ENCODE measurements around the gene OTOF.

Gene OTOF

DNA sequence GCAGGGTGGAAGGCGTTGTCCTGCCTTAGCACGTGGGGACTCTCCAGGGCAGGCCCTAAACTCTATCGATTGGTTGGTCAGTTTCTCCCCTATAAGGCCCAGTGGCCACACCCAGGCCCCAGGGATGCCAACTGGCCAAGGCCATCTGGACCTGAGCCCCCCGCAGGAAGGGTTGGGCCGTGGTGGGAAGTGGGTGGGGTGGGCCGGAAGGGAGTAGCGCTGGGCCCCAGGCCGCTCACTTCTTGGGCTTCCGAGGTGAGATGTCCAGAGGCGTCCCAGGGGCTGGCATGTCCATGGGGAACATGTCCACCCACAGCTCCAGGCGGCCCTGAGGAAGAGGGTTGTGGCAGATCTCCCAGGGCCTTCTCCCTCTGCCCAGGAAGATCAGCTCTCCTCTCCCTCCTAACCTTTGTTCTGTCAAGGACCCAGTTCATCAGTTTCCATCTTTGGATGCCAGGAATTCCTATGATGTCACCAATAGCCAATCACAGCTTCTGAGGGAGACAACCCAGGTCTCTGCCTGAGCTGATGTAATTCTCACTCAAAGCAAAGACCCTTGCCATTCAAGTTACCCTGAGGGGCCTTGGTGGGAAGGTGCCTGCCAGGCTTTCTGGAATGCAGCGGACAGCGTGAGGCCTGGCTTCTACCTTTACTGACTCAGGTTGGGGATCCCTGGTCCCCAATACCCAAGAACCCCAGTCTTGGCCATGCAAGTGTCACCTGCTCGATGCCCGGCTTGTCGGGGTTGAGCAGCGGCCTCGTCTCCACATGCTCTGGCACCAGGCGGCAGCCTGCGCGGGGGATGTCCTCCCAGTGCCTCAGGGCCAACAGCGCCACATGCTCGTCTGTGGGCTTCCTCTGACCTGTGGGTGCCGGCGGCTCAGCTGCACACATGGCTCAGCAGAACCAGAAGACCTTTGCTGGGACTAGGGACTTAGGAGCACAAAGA lies 14.4 kb downstream of the OTOF start:
- no peak for DNase-seq

DNA sequence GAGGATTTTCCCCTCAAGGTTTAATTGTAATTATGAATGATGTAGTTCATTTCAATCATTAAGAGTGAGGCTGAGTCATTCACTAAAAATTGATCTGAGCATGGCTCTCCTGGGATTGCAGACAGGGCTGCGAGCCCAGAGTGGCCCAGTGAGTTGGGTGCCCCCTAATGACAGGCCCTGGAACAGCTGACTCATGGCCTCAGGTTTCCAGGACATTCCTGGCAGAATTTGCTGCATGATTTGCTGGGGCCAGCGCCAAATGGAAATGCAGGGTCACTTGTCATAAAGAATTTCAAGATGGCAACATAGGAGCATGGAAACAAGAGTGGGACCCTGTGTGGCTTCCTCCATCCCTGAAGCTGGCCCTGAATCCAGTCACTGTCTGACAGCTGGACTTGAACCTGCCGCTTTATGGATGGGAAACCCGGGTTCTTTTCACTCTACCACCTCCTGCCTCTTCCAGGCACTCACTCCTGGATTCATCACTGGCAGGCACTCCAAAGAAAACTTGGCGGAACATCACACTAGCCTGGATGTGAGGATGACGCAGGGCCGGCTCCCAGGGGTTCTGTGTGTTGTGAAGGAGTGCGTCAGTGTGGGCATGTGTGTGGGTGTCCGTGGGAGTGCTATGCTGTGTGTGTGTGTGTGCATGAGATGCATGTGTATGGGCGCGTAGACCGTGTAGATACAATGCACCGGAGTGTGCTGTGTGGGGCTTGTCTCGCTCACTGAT lies 15.2 kb downstream of the OTOF start:
- peak in 1 of 2 experiments; percentile 31 for DNase-seq

DNA sequence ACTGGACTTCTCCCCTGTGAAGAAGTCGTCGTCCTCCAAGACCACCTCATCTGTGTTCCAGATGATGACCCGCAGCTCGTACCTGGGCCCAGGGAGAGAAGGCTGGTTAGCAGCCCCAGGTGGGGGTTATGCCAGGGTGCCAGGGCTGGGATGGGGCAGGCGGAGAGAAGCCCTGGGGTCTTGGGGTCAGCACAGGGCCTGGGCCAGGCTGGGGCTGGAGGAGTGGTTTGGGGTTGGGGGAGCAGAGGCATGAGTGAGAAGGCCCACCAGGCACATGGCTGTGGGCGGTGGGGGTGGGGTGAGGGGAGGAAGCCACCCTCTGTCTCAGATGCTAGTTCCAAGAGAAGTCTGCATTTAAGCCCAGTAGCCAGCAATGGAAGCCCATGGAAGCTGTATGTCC lies 15.8 kb downstream of the OTOF start:
- DNase-seq, result no peak

DNA sequence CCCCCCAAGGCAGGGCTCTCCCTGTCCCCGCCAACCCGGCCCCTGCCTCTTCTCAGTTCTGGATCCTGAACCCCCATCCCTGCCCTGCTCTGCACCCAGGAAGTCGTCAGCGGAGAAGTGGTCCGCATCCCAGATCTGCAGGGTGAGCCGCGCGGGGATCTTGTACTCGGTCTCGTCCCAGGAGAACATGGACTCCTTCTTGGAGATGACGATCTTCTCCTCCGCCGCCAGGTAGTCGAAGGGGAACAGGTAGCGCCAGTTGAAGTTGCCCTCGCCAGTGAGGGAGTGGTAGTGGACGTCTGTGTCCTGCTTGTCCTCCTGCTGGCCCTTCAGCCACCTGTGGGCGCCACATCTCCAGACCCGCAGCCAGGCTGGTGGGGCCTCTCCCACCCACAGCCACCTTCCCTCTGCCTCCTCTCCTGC lies 16.3 kb downstream of the OTOF start:
- DNase-seq, result no peak

DNA sequence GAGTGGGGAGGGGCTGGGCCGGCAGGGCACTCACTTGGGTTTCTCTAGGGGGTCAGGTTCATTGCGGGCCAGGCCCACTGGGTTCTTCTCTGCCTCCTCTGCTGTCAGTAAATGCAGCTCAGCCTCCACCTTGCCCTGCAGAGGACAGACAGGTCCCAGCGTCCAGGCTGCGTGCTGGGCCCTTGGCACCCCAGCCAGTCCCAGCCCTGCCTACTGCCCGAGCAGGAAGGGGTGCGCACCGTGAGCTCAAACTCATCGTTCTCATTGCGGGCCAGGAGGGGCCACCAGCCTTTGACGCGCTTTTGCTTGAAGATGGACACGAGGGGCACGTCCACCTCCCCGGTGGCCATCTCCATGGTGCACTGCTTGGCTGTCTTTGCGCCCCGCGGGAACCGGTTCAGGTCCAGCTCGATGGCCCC lies 17.3 kb downstream of the OTOF start:
- no peak for DNase-seq

DNA sequence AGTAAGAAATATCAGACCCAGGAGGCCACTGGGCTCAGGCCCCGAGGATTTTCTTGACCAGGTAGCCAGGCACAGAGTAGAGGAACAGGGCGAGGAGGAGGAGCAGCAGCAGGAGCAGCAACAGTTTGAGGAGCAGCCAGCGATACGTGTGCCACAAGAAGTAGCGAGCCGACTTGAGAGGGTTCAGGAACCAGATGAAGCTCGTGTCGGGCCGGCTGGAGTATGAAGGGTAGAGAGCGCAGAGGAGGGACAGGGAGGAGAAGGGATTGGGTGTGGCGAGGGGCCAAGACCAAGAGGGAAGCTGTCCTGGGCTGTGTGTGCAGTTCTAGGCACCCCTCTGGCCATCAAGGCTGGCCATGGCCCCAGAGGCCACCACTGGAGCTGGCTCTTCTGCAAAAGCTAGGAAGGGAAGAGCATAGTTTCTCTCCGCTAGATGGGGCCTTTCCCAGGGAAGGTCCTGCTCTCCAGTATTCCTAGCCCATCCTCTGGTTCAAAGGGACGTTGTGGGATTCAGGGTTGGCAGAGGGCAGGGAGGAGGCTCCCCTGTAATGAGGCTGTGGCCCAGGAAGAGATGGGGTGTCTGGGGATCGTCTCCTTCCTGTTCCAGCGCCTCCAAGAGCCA lies 17.8 kb downstream of the OTOF start:
- DNase-seq, result no peak

DNA sequence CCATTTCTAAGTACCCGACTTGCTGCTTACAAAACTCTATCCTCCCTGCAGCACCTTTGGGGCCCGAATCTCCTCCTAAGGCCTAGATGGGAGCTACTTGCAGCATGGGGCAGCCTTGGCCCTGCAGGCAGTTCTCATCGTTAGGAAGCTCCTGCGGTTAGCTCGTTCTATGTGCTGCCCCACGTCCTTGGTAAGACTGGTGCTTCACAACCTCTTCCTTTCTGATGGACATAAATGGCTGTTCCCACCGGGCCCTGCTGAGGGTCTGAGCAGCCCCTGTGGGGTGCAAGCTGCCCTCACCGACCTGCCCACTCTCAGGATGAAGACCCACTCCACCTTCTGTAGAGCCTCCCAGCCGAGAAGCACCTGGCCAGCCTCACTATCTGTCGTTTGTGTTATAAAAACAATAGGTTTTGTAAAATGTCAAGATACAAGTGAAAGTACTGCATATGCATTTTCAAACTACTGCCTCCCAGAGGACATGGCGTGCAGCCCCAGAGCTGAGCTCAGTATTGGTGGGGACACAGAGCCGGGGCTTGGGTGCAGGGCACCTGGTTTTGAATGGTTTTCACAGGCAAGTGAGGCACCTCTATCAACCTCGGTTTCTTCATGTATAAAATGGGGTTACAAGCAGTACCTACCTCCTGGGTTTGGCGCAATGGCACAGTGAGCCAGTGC lies 19.4 kb downstream of the OTOF start:
- DNase-seq, result no peak

DNA sequence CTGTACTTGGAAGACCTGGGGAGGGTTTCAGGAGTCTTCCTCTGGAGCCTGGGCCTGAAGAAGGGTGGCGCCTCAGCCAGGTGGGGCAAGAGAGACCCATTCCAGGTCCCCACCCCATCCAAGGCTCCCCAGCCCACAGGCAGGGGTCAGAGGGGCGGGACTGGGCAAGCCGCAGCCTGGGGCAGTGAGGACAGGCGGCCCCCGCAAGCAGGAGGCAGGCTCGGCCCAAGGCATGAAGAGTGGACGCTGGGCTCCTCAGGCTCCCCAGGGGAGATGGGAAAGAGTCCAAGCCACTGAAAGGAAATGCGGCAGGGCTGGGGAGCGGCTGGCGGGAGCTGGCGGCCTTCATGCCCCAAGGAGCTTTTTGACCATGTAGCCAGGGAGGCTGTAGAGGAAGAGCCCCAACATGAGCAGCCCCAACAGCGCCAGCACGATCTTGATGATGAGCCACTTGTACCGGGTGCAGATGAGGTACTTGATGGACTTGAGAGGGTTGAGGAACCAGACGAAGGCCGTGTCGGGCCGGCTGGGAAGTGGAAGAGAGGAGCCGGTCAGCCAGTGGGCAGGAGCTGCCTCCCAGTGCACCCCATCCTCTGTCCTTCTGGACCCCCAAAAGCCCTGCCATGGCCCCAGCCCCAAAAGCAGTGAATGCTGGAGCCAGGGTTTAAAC lies 20.1 kb downstream of the OTOF start:
- no peak for DNase-seq

DNA sequence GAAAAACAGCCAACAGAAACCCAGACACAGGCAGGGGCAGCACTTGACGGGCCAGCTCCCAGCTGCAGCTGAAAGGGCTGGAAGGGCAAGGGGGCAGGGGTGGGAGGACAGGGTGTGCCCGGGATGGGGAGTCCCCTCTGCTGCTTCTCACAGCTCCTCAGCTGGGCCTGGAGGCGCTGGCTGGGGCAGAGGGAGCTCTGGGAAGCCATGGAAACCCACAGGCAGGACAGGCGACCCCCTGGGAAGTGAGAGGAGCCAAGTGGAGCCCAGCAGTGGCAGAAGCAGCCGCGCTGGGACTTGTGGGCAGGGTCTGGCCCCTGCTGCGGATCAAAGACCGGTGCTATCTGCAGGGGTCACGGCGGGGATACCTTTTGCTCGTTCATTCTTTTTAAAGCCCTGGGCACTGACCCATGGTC lies 20.7 kb downstream of the OTOF start:
- DNase-seq, result no peak

DNA sequence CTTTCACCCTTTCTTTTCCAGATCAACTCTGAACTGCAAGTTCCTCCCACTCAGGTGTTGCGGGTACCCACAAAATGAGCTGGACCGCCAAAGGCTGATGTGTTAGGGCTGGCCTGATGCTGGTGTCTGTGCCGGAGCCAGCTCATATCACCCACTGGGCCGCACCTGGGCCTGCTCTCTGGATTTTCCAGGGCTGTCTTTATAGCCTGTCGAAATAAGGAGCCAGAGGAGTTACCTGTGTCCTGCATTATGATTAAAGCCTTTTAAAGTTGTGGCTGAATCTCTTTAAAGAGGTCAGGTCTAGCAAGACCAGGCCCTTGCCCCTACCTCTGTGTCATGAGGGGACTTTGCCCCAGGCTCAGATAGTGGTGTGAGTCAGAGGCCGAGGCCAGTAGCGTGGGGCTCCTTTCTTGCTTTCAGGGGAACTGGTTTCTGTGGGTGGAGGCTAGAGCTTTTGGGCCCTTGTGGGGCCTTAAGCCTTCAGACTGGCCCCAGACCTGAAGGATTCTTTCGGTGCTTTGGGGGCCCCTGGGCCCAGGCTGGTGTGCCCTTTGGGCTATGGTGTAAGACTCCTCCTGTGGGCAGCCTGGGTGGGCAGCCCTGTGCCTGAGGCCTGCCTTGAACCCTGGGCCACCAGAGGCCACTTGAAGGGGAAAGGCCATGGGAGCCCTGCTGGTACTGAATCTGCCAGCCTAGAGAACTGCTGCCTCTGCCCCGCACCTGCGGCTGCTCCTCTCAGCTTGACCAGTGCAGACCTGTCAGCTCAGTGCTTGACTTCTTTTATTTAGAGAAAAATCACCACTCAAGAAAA lies 21.3 kb downstream of the OTOF start:
- no peak for DNase-seq

DNA sequence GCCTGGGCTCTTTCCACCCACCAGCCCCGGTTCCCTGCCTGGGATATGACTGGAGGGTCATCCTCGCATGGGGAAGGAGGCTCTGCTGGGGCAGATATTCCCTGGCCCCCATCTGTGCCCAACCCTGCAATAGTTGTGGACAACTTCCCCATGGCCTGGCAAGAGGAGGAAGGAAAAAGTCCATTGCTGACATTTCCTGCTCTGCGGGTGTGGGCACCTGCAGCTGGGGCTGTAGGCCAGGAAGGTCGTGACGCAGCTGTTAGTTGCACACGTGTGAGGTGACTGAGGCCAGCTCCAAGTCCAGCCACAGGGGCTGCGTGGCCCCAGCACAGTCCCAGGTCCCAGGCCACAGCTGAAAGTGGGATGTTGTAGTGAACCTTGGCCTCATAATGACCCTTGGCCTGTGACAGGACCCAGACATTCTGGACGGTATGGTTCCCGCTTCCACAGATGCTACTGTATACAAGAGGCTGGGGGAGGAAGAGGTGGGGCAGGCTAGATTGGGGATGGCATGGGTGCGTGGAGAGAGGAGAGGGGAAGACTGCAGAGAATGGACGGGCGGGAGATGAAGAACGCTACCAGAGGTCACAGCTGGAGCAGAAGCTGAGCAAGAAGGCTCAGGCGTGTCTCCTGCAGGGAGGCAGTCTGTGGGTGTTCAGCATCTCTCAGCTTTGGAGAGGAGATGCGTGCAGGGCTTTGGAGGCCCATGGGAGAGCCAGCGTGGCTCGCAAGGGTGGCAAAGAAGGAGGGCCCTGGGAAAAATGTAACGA lies 22.1 kb downstream of the OTOF start:
- no peak for DNase-seq

DNA sequence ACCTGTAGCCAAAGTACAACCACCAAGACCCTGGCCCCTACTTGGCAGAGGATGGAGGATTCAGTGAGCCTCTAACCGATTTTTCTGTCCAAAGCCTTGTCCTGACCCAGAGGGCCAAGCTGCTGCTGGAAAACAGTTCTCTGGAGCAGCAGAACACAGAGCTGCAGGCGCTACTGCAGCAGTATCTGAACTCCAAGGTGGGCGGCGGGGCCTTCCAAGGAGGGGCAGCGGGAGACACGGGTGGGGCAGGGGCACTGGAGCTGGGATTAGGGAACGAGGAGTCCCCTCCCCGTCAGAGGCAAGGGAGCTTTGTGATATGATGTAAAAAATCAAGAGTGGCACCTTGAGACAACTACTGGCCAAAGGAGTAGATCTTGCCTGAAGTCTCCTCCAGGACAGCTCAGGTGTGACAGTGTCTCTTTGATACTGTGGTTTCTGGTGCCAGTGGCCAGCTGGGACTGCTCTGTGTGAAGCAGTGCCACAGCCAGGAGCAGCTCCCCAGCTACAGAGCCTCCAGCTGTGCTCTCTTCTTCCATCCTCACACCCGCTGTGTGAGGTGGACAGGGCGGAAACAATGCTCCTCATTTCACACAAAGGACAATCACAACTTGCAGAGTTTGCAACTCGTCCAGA lies 22.8 kb downstream of the OTOF start:
- no peak for DNase-seq

DNA sequence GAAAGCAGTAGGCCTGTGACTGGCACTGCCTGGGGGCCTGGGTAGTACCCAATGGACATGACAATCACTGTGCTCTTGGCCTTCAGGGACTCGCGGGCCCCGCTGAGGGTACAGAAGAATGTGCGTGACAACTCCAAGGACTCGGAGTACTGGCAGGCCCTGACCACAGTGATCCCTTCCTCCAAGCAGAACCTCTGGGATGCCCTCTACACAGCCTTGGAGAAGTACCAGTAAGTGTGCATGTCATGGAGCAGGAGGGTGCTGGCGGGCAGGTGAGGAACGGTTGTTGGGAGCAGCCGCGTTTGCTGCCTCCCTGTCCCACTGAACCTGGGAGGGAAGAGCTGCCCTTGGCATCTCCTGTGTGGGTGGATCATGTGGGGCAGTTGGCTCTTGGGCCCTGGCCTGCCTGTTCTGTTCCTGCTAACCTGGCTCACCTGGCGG lies 23.3 kb downstream of the OTOF start:
- no peak for DNase-seq

DNA sequence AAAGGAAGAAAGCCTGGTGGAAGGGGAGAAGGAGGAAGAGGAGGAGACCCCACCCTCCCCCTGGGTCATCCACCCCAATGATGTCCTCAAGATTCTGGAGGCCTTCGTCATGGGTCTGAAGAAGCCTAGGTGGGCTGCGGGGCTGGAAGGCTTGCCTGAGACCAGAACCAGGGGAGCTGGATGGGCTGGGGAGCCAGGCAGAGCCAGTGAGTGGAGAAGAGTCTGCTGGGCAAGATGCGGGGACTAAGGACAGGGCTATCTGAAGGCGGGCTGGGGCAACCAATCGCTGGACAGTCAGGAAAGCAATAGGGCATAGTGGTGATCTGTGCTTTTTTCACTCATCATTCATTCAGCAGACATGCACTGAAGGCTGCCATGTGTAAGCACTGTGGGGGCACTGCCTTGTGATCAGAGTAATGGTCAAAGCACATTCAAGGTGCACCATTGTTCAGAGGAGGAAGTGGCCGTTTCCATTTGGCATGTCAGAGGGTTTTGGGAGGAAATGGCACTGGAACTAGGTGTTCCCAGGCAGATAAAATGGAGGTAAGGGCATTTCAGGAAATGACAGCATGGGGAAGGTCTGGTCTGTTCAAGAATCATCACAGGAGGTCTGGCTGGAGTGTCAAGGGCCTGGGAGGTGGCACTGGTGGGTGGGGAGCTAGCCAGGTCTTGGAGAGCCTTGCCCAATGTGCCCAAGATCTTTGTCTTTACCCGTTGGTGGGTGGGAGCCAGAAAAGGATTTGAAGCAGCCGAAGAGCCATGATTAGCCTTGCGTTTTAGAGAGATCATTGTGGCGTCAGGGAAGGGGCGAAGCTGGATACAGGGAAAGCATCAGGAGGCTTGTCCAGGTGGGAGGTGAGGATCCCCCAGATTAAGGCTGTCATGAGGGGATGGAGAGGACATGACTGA lies 24.2 kb downstream of the OTOF start:
- no peak for DNase-seq

DNA sequence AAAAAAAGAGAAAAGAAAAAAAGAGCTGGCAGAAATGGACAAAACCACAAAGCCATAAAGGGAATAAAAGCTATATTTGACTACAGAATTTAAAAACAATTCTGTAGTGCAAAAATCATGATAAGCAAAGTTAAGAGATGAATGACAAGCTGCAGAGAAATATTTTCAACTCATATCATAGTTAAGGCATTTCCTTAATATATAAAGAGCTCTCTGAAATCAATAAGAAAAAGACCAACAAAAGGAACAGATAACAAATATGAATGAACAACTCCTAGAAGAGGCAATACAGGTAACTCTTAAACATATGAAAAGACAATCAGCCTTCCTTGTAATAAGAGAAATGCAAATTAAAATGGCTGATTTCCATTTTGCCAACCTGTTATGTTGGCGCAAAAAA lies 26.2 kb downstream of the OTOF start:
- DNase-seq, result no peak

DNA sequence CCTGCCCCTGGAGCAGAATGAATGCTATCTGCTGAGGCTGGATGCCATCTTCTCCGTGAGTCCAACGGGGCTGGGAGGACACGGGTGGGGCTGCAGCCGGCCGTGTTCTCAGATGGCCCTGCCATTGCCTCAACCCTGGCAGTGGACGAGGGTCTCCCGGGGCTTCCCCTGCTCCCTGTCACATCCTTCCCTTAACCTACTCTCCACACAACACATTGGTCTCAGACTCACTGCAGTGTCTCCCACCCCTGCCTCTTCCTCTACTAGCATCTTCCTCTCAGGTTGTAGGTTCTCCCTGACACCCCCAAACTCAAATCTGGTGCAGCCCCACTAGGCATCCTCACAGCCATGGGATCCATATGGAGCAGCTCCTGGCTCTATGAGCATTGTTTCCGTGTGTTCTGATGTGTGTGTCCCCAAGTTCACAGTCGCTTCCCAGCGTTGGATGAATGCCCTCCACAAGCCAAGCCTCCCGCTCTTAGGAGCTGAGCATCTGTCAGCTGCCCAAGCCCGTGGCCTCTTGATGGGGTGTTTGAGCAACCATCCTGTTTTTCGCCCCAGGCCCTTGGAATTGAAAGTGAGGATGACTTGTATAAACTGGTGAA lies 27.8 kb downstream of the OTOF start:
- DNase-seq, result no peak

DNA sequence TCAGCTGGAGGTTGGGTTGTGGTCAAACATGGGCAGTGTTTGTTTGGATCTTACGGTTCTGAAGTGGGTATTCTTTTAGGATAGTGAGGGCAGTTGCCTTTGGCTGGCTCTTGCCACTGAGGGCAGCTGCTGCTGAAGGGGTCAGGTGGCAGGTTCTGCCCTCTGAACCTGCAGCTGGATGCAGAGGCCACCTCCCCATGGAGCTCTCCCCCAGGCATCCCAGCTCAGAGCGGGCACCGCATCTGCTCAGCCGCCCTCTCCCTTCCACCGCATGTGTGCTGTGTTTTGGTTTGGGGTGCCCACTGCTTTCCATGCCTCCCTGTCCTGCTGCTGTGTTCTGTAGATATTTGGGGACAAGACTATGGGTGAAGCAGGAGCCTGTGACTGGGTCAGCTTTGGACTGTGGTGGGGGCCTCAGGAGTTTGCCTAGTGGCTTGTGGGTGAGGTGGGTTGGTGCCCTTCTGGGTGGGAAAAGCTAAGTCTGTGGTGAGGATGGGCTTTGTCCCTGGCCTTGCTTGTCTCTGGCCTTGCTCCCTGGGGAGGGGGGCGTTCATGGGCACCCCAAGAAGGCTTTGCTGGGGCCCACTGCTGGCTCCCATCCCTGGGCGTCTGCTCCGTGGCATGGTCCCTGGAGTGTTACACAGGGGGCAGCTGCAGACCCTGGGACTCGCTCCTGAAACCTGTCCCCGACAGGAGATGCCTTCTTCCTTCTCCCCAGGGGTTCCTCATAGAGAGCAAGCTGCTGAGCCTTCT lies 28.5 kb downstream of the OTOF start:
- DNase-seq, result no peak

DNA sequence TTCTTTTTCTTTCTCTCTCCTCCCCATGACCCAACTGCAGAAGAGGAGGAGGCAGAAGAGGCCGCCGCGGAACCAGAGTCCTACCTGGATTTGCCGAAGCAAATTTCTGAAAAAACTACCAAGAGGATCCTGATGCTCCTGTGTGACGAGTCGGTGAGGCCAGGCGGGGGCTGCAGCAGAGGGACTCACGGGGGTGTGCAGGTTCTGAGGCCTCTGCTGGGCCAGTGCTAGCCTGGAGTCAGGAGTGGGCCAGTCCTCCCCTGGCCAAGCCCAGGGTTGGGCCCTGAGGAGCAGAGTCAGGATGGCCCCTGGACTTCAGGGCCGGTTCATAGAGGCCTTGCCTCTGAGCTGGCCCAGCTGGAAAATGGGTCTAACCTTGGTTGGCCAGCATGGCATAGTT lies 29.3 kb downstream of the OTOF start:
- no peak for DNase-seq

Measured in NCI-H1930 (cell line).